ENCODE results near the gene BEAN1.

DNA sequence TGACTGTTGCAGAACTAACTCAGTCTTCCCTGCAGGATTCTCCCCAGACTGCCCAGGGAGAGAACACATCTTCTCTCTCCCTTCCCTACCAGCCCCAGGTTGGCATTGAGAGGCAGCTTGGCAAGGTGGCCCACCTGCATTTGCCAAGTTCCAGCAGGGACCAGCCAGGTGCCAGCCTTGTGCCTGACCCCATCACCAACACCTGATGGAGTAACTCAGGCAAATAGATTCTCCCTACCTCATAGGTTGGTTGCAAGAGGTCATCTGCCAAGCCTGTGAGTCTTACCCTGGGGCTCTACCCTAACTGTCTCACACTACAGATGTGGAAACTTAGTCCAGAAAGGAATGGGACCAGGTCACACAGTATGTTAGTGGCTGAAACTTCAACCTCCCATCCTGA lies 20.4 kb downstream of the BEAN1 start:
- no peak for TF ChIP-seq EZH2 (IDR thresholded peaks at IDR 0.05; ENCODE audit: borderline replicate concordance, low read length)
- TF ChIP-seq, protein P1, sequence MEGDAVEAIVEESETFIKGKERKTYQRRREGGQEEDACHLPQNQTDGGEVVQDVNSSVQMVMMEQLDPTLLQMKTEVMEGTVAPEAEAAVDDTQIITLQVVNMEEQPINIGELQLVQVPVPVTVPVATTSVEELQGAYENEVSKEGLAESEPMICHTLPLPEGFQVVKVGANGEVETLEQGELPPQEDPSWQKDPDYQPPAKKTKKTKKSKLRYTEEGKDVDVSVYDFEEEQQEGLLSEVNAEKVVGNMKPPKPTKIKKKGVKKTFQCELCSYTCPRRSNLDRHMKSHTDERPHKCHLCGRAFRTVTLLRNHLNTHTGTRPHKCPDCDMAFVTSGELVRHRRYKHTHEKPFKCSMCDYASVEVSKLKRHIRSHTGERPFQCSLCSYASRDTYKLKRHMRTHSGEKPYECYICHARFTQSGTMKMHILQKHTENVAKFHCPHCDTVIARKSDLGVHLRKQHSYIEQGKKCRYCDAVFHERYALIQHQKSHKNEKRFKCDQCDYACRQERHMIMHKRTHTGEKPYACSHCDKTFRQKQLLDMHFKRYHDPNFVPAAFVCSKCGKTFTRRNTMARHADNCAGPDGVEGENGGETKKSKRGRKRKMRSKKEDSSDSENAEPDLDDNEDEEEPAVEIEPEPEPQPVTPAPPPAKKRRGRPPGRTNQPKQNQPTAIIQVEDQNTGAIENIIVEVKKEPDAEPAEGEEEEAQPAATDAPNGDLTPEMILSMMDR (conservative IDR thresholded peaks at IDR 0.05 in 1 of 2, IDR thresholded peaks at IDR 0.05 in 1 of 2; ENCODE audit: extremely low read depth in 1 of 2, insufficient read depth in 1 of 2, low read depth in 1 of 2, low read length in 2 of 2), result no peak
